CD4-positive, CD25-positive, alpha-beta regulatory T cell (primary cell): ENCODE measurements around the gene ZNF761. TPM values are rescaled to one million over a fixed set of nuclear protein-coding genes. Genes with fewer than 3 reads are reported as not detected.
"Not testable (repeated sequence)": the region's sequence is repeated elsewhere in the genome, so short reads cannot be mapped to it uniquely, and the experiment has no call there.

Experiments
- ATAC-seq, 2 donors: fragments of 150-1000 bp; cut with Tn5 transposase; one replicate each; pipeline ENCODE4 v1.10.0; 2021; ENCODE audit warnings: low read depth in 2 of 2, moderate number of reproducible peaks in 2 of 2, moderate library complexity in 1 of 2
- DNase-seq, 3 donors: peaks; one replicate each; pipeline versions ENCODE4 v3.0.0 to v3.0.0-alpha.2; 2012 to 2022; ENCODE audit warnings: mixed read lengths in 1 of 3
- H3K27ac ChIP-seq: one replicate; pipeline ENCODE4 v1.7.0; 2013; ENCODE audit warnings: mild to moderate bottlenecking, low read length; ENCODE audit not compliant: insufficient read depth, poor library complexity, severe bottlenecking
- H3K27me3 ChIP-seq: one replicate; pipeline ENCODE4 v1.7.0; 2013; ENCODE audit warnings: low read length; ENCODE audit not compliant: control insufficient read depth, insufficient read depth
- H3K36me3 ChIP-seq: one replicate; pipeline ENCODE4 v1.7.0; 2013; ENCODE audit warnings: mild to moderate bottlenecking, low read length, moderate library complexity; ENCODE audit not compliant: control insufficient read depth, insufficient read depth
- H3K4me1 ChIP-seq: 2 replicates; pipeline ENCODE4 v1.7.0; 2013; ENCODE audit warnings: mild to moderate bottlenecking, low read length; ENCODE audit not compliant: insufficient read depth, control insufficient read depth, poor library complexity, severe bottlenecking
- H3K4me3 ChIP-seq: one replicate; pipeline ENCODE4 v1.7.0; 2013; ENCODE audit warnings: low read depth, mild to moderate bottlenecking, low read length, moderate library complexity
- H3K9me3 ChIP-seq, 2 experiments: 1 replicate in 1 of 2; 2 replicates in 1 of 2; pipeline ENCODE4 v1.7.0; 2013; ENCODE audit warnings: low read length in 2 of 2, mild to moderate bottlenecking in 1 of 2, moderate library complexity in 1 of 2; ENCODE audit not compliant: control insufficient read depth in 2 of 2
- H3K27ac Mint-ChIP-seq, 3 donors: one replicate each; pipeline ENCODE4 v1.8.0; 2020 to 2022; ENCODE audit warnings: mild to moderate bottlenecking in 3 of 3, mixed read lengths in 3 of 3, moderate library complexity in 2 of 3
- H3K27me3 Mint-ChIP-seq: one replicate; pipeline ENCODE4 v1.8.0; 2022; ENCODE audit warnings: mild to moderate bottlenecking, mixed read lengths
- H3K36me3 Mint-ChIP-seq: one replicate; pipeline ENCODE4 v1.8.0; 2020; ENCODE audit warnings: mixed read lengths
- H3K4me1 Mint-ChIP-seq, 4 donors: one replicate each; pipeline ENCODE4 v1.8.0; 2020 to 2022; ENCODE audit warnings: mixed read lengths in 4 of 4, mild to moderate bottlenecking in 1 of 4
- H3K4me3 Mint-ChIP-seq, 4 donors: one replicate each; pipeline ENCODE4 v1.8.0; 2020 to 2022; ENCODE audit warnings: mild to moderate bottlenecking in 4 of 4, mixed read lengths in 4 of 4, moderate library complexity in 3 of 4
- H3K9me3 Mint-ChIP-seq, 7 donors: one replicate each; pipeline ENCODE4 v1.8.0; 2020 to 2022; ENCODE audit warnings: mixed read lengths in 7 of 7, mild to moderate bottlenecking in 3 of 7, moderate library complexity in 2 of 7
- polyA plus RNA-seq, 4 donors: library from polyadenylated mRNA; unstranded; fragments of 300-500 nt; fragmentation: Illumina TruSeq; gene quantifications; one replicate each; pipeline ENCODE4 v1.2.3, GENCODE V29; 2021
- total RNA-seq: library from RNA; stranded (reverse); gene quantifications from one replicate; pipeline ENCODE4 v1.2.3, GENCODE V29; 2022

Gene ZNF761
- total and polyA plus RNA-seq, 5 donors from 2014 or later: 7.7 to 11.6 (median 9.0) TPM

DNA sequence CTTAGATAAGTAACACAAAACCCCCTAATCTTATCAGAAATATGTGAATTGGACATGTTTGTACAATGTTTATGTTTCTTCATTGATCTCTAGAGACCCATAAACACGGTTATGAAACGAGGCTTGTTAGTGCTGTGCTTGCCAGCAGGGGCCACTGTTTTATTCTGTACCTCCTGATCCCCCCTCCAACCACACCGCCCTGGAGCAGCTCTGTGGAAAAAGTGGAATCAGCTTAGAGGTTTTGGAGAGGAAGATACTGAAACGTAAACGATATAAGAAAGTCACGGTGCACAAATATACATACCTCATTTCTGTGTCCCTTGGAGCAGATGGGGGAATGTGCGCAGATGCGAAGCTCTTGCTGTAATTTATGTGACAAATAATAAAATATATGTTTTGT, 8.1 kb upstream of the ZNF761 start:
- not testable (repeated sequence) for H3K4me3 ChIP-seq, H3K27me3 ChIP-seq, H3K27ac ChIP-seq, H3K36me3 ChIP-seq, ATAC-seq, H3K27me3 Mint-ChIP-seq, H3K4me1 ChIP-seq, H3K9me3 ChIP-seq, H3K4me1 Mint-ChIP-seq, H3K36me3 Mint-ChIP-seq, DNase-seq, H3K27ac Mint-ChIP-seq, H3K4me3 Mint-ChIP-seq
- H3K9me3 Mint-ChIP-seq: peaks cover 0 to 12% (median 4%) of the 10 kb centered on the region in 7 donors

DNA sequence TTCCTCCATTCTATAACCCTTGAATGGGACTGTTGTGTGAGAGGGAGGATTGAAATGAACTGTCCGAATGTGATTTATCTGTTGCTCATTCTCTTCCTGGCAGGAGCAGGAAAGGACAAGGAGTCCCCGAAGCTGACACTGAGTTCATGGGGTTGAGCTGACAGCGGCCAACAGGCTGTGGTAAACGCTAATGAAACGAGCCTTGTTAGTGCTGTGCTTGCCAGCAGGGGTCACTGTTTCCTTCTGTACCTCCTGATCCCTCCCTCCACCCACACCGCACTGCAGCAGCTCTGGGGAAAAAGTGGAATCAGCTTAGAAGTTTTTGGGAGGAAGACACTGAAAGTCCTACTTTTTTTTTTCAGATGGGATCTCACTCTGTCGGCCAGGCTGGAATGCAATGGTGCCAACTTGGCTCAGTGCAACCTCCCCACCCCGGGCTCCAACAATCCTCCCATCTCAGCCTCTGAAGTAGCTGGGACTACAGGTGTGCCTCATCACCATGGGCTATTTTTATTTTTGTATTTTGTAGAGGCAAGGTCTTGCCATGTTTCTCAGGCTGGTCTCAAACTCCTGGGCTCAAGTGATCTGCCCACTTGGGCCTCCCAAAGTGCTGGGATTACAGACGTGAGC, 6.7 kb upstream of the ZNF761 start:
- Mint-ChIP-seq H3K4me3 (no peak overlapping the region), H3K4me1 (peaks cover 0 to 4% (median 1%) of the 10 kb centered on the region in 4 donors), H3K27me3 (no peaks in the 10 kb centered on the region), H3K27ac (no peak overlapping the region), H3K9me3 (peaks cover 0 to 3% (median 0%) of the 10 kb centered on the region in 7 donors), H3K36me3 (no peaks in the 10 kb centered on the region)
- H3K9me3 ChIP-seq: peaks cover 0 to 1% of the 10 kb centered on the region in 2 experiments
- no peaks in the 10 kb centered on the region for H3K4me1 ChIP-seq
- H3K36me3 ChIP-seq: no peaks in the 10 kb centered on the region
- ATAC-seq (peak; percentile 67 to 83), DNase-seq (peak; percentile 39 to 65 (median 64))
- no peaks in the 10 kb centered on the region for H3K27me3 ChIP-seq
- H3K4me3 ChIP-seq: no peak overlapping the region
- H3K27ac ChIP-seq: no peak overlapping the region

DNA sequence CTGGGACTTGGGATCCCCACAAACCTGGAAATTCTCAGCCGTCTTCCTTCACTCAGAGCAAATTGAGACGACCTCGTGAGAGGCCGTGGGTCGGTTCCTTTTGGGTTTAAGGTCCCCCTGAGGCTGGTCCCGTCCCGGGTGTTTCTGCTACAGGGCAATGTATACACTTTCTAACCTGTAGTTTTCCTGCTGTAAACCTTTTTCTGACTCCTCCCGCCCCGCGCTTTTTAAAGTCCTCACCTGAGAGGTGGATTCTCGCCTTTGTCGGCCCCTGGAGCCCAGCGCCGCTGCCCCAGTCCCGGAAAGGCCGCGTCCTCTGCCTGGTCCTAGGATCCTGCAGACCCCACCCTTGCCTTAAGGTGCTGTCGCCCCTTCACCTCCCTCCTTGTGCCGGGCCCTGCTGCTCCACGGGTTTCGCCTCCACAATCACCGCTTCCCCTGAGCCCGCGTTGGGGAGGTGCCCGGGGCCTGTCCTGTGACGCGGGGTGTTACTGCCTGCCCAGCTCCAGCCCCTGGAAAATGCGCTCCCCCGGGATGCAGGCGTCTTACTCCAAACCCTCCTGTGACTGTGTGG, 391 bp downstream of the ZNF761 start:
- Mint-ChIP-seq H3K36me3 (peaks cover 39% of the 10 kb centered on the region), H3K27me3 (no peaks in the 10 kb centered on the region), H3K4me3 (peak overlapping the region; percentile 96 to 99 (median 97)), H3K27ac (peak overlapping the region; percentile 97 to 98 (median 98)), H3K4me1 (peaks cover 10 to 47% (median 21%) of the 10 kb centered on the region in 4 donors), H3K9me3 (peaks cover 0 to 12% (median 4%) of the 10 kb centered on the region in 7 donors)
- peaks cover 32% of the 10 kb centered on the region for H3K36me3 ChIP-seq
- no peaks in the 10 kb centered on the region for H3K27me3 ChIP-seq
- peak overlapping the region; percentile 81 for H3K27ac ChIP-seq
- ATAC-seq (peak; percentile 22 to 29), DNase-seq (peak in 2 of 3 donors; percentile 4 to 35)
- H3K4me3 ChIP-seq: peak overlapping the region; percentile 88
- H3K4me1 ChIP-seq: peaks cover 20% of the 10 kb centered on the region
- H3K9me3 ChIP-seq: peaks cover 5 to 21% of the 10 kb centered on the region in 2 experiments

- not testable (repeated sequence) for DNase-seq, H3K4me3 ChIP-seq, H3K27ac Mint-ChIP-seq, H3K27me3 ChIP-seq, H3K4me1 ChIP-seq, H3K27ac ChIP-seq, H3K27me3 Mint-ChIP-seq, ATAC-seq, H3K4me1 Mint-ChIP-seq
- Mint-ChIP-seq H3K36me3 (peaks cover 59% of the 10 kb centered on the region), H3K4me3 (peak overlapping the region in 2 of 4 donors; percentile 12 to 38), H3K9me3 (peaks cover 0 to 73% (median 32%) of the 10 kb centered on the region in 7 donors)
- Histone ChIP-seq H3K36me3 (peaks cover 54% of the 10 kb centered on the region), H3K9me3 (peaks cover 35 to 71% of the 10 kb centered on the region in 2 experiments)
These were observed 12.0 kb downstream of the ZNF761 start for GRCh38 chr19:53443809-53444208.

DNA sequence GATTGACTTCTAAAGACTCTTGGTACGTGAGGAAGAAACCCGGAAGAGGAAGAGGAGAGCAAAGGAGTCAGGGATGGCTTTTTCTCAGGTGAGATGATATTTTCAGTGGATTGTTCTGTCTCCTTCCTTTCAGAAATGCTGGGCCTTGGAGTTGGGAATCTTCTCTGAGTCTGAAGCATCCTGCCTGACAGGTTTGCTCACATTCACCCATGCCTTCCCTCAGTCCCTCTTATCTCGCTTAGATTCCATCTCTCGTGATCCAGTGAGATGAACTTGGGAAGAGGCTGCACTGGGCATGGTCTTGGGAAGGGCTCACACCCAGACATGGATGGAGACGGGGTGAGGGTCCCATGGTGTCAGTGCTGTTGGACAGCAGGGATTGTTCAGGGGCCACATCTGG, 15.4 kb downstream of the ZNF761 start:
- peaks cover 0 to 72% (median 29%) of the 10 kb centered on the region in 7 donors for H3K9me3 Mint-ChIP-seq
- H3K27ac Mint-ChIP-seq, H3K27me3 ChIP-seq: not testable (repeated sequence)

GRCh38 chr19:53455828-53456227, 24.0 kb downstream of the ZNF761 start:
- no peaks in the 10 kb centered on the region for H3K4me1 ChIP-seq
- no peak for ATAC-seq
- H3K27me3 ChIP-seq: no peaks in the 10 kb centered on the region
- no peak for DNase-seq
- Mint-ChIP-seq H3K27ac (no peak overlapping the region), H3K36me3 (peaks cover 54% of the 10 kb centered on the region), H3K9me3 (peaks cover 0 to 89% (median 42%) of the 10 kb centered on the region in 7 donors), H3K27me3 (no peaks in the 10 kb centered on the region), H3K4me1 (no peaks in the 10 kb centered on the region), H3K4me3 (no peak overlapping the region)
- H3K4me3 ChIP-seq: no peak overlapping the region
- H3K36me3 ChIP-seq: peaks cover 44% of the 10 kb centered on the region
- no peak overlapping the region for H3K27ac ChIP-seq
- peaks cover 76 to 98% of the 10 kb centered on the region in 2 experiments for H3K9me3 ChIP-seq

More for the DNA sequence above, 15.4 kb downstream of the ZNF761 start:
- not testable (repeated sequence) for H3K4me3 ChIP-seq, ATAC-seq, DNase-seq, H3K27me3 Mint-ChIP-seq, H3K4me1 ChIP-seq, H3K4me3 Mint-ChIP-seq, H3K4me1 Mint-ChIP-seq, H3K27ac ChIP-seq
- Histone ChIP-seq H3K9me3 (peaks cover 32 to 67% of the 10 kb centered on the region in 2 experiments), H3K36me3 (peaks cover 57% of the 10 kb centered on the region)
- H3K36me3 Mint-ChIP-seq: peaks cover 60% of the 10 kb centered on the region

DNA sequence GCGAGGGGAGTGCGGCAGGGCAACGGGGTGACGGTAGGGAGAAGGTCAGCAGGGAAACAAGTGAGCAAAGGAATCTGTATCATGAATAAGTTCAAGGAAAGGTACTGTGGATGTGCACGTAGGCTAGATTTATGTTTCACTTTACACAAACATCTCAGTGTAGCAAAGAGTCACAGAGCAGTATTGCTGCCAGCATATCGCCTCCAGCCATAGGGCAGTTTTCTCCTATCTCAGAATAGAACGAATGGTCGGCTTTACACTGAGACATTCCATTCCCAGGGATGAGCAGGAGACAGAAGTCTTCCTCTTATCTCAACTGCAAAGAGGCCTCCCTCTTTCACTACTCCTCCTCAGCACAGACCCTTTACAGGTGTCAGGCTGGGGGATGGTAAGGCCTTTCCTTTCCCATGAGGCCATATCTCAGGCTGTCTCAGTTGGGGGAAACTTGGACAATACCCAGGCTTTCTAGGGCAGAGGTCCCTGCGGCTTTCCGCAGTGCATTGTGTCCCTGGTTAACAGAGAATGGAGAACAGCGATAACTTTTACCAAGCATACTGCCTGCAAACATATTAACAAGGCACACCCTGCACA, 28.4 kb downstream of the ZNF761 start:
- not testable (repeated sequence) for ATAC-seq

More for the DNA sequence above, 28.4 kb downstream of the ZNF761 start:
- H3K4me3 Mint-ChIP-seq, H3K27ac Mint-ChIP-seq, H3K27ac ChIP-seq, H3K4me1 ChIP-seq, H3K27me3 Mint-ChIP-seq, DNase-seq, H3K4me1 Mint-ChIP-seq, H3K27me3 ChIP-seq, H3K4me3 ChIP-seq, H3K36me3 ChIP-seq: not testable (repeated sequence)
- Mint-ChIP-seq H3K36me3 (peaks cover 30% of the 10 kb centered on the region), H3K9me3 (peaks cover 0 to 75% (median 45%) of the 10 kb centered on the region in 7 donors)
- H3K9me3 ChIP-seq: peaks cover 52 to 72% of the 10 kb centered on the region in 2 experiments
